ENCODE measurements around the gene SIAH1. TPM values are rescaled to one million over a fixed set of nuclear protein-coding genes. Genes with fewer than 3 reads are reported as not detected.
"Not testable (repeated sequence)": the region's sequence is repeated elsewhere in the genome, so short reads cannot be mapped to it uniquely, and the experiment has no call there.

Gene SIAH1
- polyA plus RNA-seq, 1 experiment = 21.6 TPM

GRCh38 chr16:48372744-48373143, 12.5 kb downstream of the SIAH1 start:
- CTCF ChIA-PET = interaction anchor here (0.8 kb wide), 1 partner anchor 250 kb away, joined by 5 read pairs; no protein-coding TSS in a partner anchor
- no peak for TF ChIP-seq CTCF (IDR thresholded peaks at IDR 0.05; ENCODE audit: low read depth, low read length)
- H3K4me3 ChIP-seq (ENCODE audit: low read depth, low read length) = no peak overlapping the region
- no peak overlapping the region for H3K27ac ChIP-seq (ENCODE audit: low read depth, low read length)
- POLR2A ChIA-PET = no interaction called here
- no peaks in the 10 kb centered on the region for H3K9me3 ChIP-seq (ENCODE audit: control insufficient read depth, insufficient read depth, low read length)
- DNase-seq (ENCODE audit: low read depth, low spot score) = no peak
- H3K27me3 ChIP-seq (ENCODE audit: control insufficient read depth, insufficient read depth, low read length) = no peaks in the 10 kb centered on the region

DNA sequence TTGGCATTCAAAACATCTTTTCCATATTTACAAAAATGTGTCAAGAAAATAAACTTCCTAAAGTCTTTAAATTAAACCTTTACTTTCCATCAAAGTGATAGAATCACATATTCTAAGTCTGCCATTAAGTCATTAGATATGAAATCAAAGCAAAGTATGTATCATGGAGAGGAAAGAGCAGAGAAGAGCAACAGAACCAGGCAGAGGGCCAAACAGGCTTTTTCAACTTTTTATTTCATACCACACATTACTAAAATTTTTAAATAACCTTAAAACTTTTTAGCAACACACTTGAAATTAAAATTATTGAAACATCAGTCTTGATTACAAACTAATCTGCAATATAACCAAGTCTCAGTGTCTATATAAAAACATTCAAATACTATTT, 13.8 kb downstream of the SIAH1 start:
- no peak for DNase-seq (ENCODE audit: low read depth, low spot score)
- ChIA-PET CTCF (interaction anchor here (0.7 to 1.5 kb wide), 2 partner anchors 164 to 252 kb away, joined by 3 to 9 read pairs; no protein-coding TSS in a partner anchor), POLR2A (interaction anchor here (0.7 kb wide), 1 partner anchor 13 kb away, joined by 4 read pairs; no protein-coding TSS in a partner anchor)
- no peaks in the 10 kb centered on the region for H3K9me3 ChIP-seq (ENCODE audit: control insufficient read depth, insufficient read depth, low read length)
- H3K27me3 ChIP-seq (ENCODE audit: control insufficient read depth, insufficient read depth, low read length) = no peaks in the 10 kb centered on the region
- no peak overlapping the region for H3K27ac ChIP-seq (ENCODE audit: low read depth, low read length)
- no peak for TF ChIP-seq CTCF (IDR thresholded peaks at IDR 0.05; ENCODE audit: low read depth, low read length)
- no peak overlapping the region for H3K4me3 ChIP-seq (ENCODE audit: low read depth, low read length)

DNA sequence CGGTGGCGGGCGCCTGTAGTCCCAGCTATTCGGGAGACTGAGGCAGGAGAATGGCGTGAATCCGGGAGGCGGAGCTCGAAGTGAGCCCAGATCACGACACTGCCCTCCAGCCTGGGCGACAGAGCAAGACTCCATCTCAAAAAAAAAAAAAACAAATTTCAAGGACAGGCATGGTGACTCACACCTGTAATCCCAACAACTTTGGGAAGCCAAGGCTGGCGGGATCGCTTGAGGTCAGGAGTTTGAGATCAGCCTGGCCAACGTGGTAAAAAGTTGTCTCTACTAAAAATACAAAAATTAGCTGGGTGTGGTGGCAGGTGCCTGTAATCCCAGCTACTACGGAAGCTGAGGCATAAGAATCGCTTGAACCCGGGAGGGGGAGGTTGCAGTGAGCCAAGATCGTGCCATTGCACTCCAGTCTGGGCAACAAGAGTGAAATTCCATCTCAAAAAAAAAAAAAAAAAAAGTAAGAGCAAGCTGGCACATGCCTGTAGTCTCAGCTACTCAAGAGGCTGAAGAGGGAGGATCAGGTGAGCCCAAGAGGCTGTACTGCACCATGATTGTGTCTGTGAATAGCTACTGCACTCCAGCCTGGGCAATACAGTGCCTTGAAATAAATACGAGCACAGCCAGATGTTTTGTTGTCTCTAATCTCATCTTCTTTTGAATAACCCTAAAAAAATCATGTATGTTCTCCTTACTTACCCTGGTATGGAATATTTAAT, 14.4 kb downstream of the SIAH1 start:
- ChIA-PET CTCF (interaction anchor here (0.7 to 1.5 kb wide), 3 partner anchors 120 to 252 kb away, joined by 3 to 9 read pairs (median 3); no protein-coding TSS in a partner anchor), POLR2A (interaction anchor here (0.7 kb wide), 1 partner anchor 13 kb away, joined by 4 read pairs; no protein-coding TSS in a partner anchor)
- H3K27ac ChIP-seq (ENCODE audit: low read depth, low read length); H3K4me3 ChIP-seq (ENCODE audit: low read depth, low read length); H3K27me3 ChIP-seq (ENCODE audit: control insufficient read depth, insufficient read depth, low read length); DNase-seq (ENCODE audit: low read depth, low spot score); H3K9me3 ChIP-seq (ENCODE audit: control insufficient read depth, insufficient read depth, low read length): not testable (repeated sequence)

DNA sequence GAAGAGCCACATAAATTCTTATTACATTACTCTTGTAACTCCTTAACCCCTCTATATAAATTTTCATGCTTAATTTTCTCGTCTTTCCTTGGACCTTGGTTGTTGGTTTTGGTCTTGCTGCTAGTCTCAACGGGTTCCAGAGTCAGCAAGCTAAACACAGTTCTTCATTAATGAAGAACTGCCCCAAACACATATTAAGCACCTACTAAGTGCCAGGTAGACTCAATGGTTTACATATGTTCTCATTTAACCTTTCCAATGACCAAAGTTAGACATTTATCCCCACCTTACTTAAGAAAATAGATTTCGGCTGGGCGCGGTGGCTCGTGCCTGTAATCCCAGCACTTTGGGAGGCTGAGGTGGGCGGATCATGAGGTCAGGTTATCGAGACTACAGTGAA, 15.0 kb downstream of the SIAH1 start:
- CTCF ChIA-PET = interaction anchor here (0.7 to 1.6 kb wide), 5 partner anchors 12 to 253 kb away, joined by 3 to 13 read pairs (median 5); no protein-coding TSS in a partner anchor
- H3K27ac ChIP-seq (ENCODE audit: low read depth, low read length) = no peak overlapping the region
- TF ChIP-seq CTCF (IDR thresholded peaks at IDR 0.05; ENCODE audit: low read depth, low read length) = no peak
- H3K9me3 ChIP-seq (ENCODE audit: control insufficient read depth, insufficient read depth, low read length) = no peaks in the 10 kb centered on the region
- no peaks in the 10 kb centered on the region for H3K27me3 ChIP-seq (ENCODE audit: control insufficient read depth, insufficient read depth, low read length)
- DNase-seq (ENCODE audit: low read depth, low spot score) = no peak
- no peak overlapping the region for H3K4me3 ChIP-seq (ENCODE audit: low read depth, low read length)
- POLR2A ChIA-PET = no interaction called here

GRCh38 chr16:48369765-48370164, 15.4 kb downstream of the SIAH1 start:
- H3K27ac ChIP-seq (ENCODE audit: low read depth, low read length) = no peak overlapping the region
- POLR2A ChIA-PET = interaction anchor here (1.2 kb wide), 1 partner anchor 16 kb away, joined by 3 read pairs; the partner anchor contains the start of gene SIAH1
- H3K27me3 ChIP-seq (ENCODE audit: control insufficient read depth, insufficient read depth, low read length) = no peaks in the 10 kb centered on the region
- CTCF ChIA-PET = interaction anchor here (0.5 to 1.6 kb wide), 6 partner anchors 12 to 253 kb away, joined by 3 to 13 read pairs (median 5); no protein-coding TSS in a partner anchor
- DNase-seq (ENCODE audit: low read depth, low spot score) = no peak
- no peaks in the 10 kb centered on the region for H3K9me3 ChIP-seq (ENCODE audit: control insufficient read depth, insufficient read depth, low read length)
- TF ChIP-seq CTCF (IDR thresholded peaks at IDR 0.05; ENCODE audit: low read depth, low read length) = no peak
- H3K4me3 ChIP-seq (ENCODE audit: low read depth, low read length) = no peak overlapping the region

Measured in AG04450 (cell line).